GM10266 (cell line): ENCODE data around the gene MFSD1.

Source experiments
- DNase-seq: peaks from one replicate; pipeline ENCODE4 v3.0.0; 2012; ENCODE audit errors: extremely low spot score
- TF ChIP-seq, protein P1 (sequence below): IDR thresholded peaks from 2 replicates; pipeline ENCODE4 v1.5.1; 2012; ENCODE audit warnings: mild to moderate bottlenecking, low read depth; ENCODE audit not compliant: control insufficient read depth, insufficient read depth; ENCODE audit errors: missing control alignments

Gene MFSD1

DNA sequence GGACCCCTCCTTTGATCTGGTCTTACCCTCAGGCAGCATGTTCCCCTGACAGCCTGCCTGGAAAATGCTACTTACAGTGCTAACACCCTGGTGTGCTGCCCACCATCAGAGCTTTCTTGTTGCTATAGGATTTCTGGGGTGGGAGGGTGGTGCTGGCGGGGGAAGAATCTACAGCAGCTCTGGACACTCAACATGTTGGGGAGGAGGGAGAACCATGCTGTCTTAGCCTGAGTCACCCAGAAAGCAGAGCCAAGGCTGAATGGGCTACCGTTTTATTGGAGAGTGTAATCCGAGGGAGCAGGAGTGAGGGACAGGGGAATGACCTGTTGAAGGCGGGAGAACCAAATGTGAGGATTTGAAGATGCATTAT lies 45.6 kb downstream of the MFSD1 start:
- DNase-seq: no peak
- TF ChIP-seq, protein P1, sequence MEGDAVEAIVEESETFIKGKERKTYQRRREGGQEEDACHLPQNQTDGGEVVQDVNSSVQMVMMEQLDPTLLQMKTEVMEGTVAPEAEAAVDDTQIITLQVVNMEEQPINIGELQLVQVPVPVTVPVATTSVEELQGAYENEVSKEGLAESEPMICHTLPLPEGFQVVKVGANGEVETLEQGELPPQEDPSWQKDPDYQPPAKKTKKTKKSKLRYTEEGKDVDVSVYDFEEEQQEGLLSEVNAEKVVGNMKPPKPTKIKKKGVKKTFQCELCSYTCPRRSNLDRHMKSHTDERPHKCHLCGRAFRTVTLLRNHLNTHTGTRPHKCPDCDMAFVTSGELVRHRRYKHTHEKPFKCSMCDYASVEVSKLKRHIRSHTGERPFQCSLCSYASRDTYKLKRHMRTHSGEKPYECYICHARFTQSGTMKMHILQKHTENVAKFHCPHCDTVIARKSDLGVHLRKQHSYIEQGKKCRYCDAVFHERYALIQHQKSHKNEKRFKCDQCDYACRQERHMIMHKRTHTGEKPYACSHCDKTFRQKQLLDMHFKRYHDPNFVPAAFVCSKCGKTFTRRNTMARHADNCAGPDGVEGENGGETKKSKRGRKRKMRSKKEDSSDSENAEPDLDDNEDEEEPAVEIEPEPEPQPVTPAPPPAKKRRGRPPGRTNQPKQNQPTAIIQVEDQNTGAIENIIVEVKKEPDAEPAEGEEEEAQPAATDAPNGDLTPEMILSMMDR: no peak

DNA sequence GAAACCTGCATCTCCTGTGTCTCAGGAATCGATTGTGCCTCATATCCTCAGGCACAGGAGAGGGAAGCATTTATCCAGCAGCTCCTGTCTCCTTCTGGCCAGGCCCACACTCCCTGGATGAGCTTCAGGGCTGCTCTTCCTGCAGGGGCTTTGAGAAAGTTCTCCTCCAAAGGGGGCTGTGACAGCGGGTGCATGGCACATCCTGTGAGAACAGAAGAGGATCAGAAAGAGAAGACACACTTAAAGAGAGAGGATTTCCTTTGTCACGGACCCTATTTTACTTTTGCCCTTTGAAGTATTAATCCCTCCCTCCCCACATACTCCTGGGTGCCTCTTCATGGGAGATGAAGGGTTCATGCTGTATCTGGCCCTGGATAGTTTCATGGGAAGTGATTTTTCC lies 46.0 kb downstream of the MFSD1 start:
- TF ChIP-seq, protein P1: no peak
- no peak for DNase-seq

DNA sequence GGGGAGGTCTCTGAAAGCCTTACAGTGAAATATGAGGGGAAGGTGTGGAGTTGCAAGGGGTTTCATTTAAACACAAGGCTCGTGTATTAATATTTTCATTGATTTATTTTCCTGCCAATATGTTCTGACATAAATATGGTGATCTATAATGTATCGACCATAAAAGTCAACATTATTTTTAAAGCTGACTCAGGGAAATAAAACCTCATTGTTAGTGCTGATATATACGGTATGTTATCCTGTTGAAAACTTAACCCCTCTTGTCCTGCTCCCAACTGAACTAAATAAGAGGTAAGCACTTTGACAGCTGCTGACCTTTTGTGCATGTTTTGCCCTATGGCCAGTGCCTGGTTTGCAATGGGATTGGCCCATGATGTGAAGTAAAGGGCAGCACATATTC lies 47.9 kb downstream of the MFSD1 start:
- TF ChIP-seq, protein P1: no peak
- DNase-seq: no peak

DNA sequence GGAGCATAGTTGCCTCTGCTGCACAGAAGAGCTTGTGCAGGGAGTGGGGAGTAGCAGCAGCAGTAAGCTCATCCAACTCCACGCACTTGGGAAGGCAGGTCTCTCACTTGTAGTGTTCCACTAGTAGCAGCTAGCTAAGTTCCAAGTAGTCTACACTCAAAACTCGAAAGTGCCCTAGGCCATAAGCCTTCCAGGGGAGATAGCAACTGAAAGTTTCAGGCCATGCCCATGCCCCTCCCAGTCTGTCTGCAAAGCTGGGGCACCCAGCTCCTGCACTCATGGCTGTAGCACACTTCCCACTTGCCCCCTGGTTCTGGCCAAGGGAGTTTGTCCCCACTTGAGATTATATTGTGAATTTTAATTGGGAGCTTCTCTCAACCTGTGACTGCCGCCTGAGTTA lies 57.5 kb downstream of the MFSD1 start:
- TF ChIP-seq, protein P1: no peak
- DNase-seq: no peak

DNA sequence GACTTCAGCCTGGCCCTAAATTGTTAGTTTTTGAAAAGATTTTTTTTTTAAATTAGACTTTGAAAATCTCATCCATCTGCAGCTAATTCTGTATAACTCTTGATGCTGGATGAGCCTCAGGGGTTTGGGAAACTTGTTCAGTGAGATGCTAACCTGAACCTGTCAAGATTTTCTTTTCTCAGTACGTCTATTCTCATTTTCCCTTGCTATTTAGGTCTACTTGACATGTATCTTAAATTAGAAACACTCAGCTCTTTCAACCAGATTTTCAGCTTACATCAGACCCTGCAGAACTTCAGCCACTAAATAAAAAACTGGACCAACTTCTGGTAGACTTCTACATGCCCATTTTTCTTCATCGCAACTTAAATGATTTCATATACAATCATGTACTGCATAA lies 61.4 kb downstream of the MFSD1 start:
- TF ChIP-seq, protein P1: no peak
- DNase-seq: no peak

DNA sequence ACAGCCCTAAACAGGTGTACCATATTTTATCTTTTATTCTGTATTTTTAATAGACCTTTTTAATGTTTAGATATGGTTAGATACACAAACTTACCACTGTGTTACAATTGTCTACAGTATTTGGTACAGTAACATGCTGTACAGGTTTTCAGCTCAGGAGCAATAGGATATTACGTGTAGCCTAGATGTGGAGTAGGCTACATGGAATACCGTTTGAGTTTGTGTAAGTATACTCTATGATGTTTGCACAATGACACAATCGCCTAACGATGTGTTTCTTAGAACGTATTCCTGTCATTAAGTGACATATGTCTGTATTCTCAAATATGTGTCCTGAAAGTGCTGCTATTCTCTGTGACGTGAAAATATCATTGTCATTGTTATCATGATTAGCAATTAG lies 62.6 kb downstream of the MFSD1 start:
- TF ChIP-seq, protein P1: no peak
- no peak for DNase-seq

DNA sequence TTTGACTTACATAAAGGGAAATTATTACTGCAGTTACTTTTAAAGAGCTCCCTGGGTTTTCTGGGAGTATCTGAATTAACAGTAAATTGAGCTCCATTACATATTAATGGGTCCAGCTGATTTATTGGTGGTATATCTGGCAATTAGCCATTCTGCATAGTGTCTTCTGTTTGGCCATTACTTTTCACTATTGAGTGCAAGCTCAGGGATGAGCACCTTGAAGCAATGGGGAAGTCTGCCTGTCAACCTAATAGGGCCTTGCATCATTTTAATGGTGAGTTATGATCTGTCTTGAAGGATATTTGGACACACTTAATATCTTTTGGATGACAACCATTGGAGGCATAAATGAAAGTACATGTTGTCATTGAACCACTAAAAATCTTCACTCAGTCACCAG lies 73.8 kb downstream of the MFSD1 start:
- DNase-seq: no peak
- TF ChIP-seq, protein P1: no peak
